Measurements from ENCODE around the gene PCARE.

GRCh38 chr2:29068513-29068912, 5.8 kb downstream of the PCARE start:
- TF ChIP-seq CTCF (IDR thresholded peaks at IDR 0.05), result no peak
- TF ChIP-seq EZH2 (IDR thresholded peaks at IDR 0.05; ENCODE audit: borderline replicate concordance, insufficient read depth, low read depth, low read length, poor library complexity, severe bottlenecking), result no peak

Measured in B cell (primary cell).